Measurements from ENCODE around the gene CEP192.

DNA sequence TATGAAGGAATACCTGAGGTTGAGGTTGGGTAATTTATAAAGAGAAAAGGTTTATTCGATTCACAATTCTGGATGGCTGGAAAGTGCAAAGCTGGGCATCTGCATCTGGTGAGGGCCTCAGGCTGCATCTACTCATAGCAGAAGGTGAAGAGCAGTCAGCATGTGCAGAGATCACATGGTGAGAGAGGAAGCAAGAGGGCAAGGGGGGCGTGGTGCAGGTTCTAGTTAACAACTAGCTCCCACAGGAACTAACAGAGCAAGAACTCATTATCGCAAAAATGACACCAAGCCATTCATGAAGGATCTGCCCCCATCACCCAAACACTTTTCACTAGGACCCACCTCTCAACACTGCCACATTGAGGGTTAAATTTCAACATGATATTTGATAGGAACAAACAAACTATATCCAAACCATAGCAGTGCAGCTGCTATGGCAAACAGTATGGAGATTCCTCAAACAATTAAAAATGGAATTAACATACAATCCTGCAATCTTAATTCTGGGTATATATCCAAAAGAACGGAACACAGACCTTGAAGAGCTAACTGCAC, 154.6 kb downstream of the CEP192 start:
- TF ChIP-seq, protein P1, sequence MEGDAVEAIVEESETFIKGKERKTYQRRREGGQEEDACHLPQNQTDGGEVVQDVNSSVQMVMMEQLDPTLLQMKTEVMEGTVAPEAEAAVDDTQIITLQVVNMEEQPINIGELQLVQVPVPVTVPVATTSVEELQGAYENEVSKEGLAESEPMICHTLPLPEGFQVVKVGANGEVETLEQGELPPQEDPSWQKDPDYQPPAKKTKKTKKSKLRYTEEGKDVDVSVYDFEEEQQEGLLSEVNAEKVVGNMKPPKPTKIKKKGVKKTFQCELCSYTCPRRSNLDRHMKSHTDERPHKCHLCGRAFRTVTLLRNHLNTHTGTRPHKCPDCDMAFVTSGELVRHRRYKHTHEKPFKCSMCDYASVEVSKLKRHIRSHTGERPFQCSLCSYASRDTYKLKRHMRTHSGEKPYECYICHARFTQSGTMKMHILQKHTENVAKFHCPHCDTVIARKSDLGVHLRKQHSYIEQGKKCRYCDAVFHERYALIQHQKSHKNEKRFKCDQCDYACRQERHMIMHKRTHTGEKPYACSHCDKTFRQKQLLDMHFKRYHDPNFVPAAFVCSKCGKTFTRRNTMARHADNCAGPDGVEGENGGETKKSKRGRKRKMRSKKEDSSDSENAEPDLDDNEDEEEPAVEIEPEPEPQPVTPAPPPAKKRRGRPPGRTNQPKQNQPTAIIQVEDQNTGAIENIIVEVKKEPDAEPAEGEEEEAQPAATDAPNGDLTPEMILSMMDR (IDR thresholded peaks at IDR 0.05), result no peak
- no peak for TF ChIP-seq POLR2A (IDR thresholded peaks at IDR 0.05)

All from vagina (tissue), 2 donors.